ENCODE data around the gene SLCO1B1.
"Not testable (repeated sequence)": the region's sequence is repeated elsewhere in the genome, so short reads cannot be mapped to it uniquely, and the experiment has no call there.

DNA sequence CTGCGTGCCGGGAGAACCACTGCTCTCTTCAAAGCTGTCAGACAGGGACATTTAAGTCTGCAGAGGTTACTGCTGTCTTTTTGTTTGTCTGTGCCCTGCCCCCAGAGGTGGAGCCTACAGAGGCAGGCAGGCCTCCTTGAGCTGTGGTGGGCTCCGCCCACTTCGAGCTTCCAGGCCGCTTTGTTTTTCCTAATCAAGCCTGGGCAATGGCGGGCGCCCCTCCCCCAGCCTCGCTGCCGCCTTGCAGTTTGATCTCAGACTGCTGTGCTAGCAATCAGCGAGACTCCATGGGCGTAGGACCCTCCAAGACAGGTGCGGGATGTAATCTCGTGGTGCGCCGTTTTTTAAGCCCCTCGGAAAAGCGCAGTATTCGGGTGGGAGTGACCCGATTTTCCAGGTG, 83.4 kb downstream of the SLCO1B1 start:
- TF ChIP-seq, protein P1, sequence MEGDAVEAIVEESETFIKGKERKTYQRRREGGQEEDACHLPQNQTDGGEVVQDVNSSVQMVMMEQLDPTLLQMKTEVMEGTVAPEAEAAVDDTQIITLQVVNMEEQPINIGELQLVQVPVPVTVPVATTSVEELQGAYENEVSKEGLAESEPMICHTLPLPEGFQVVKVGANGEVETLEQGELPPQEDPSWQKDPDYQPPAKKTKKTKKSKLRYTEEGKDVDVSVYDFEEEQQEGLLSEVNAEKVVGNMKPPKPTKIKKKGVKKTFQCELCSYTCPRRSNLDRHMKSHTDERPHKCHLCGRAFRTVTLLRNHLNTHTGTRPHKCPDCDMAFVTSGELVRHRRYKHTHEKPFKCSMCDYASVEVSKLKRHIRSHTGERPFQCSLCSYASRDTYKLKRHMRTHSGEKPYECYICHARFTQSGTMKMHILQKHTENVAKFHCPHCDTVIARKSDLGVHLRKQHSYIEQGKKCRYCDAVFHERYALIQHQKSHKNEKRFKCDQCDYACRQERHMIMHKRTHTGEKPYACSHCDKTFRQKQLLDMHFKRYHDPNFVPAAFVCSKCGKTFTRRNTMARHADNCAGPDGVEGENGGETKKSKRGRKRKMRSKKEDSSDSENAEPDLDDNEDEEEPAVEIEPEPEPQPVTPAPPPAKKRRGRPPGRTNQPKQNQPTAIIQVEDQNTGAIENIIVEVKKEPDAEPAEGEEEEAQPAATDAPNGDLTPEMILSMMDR (IDR thresholded peaks at IDR 0.05), result not testable (repeated sequence)
- TF ChIP-seq EP300, POLR2AphosphoS5 (IDR thresholded peaks at IDR 0.05): not testable (repeated sequence)
